Measurements from ENCODE around the gene XIRP1. TPM values are rescaled to one million over a fixed set of nuclear protein-coding genes. Genes with fewer than 3 reads are reported as not detected.

The XIRP1 gene
- total RNA-seq, 4 donors from 2014 or later: 0.18 to 0.19 TPM; not detected in 2

DNA sequence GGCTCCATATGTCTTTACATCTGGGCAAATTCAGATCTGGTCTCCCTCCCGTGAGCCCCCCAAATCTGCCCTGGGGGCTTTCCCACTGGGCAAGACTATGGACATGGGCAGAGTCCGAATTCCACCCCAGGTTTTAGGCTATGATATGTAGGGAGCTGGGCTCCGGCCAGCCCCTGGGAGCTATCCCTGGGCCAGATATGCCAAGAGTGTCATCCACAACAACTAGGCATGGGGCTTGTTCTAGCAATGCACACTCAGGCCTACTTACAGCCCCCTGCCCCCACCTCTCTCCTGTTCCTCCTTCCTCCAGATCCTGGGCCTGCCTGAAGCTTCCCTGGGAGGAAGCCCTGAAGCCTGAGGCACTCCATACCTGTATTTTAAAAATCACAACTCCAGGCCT, 622 bp downstream of the XIRP1 start:
- peaks cover 0 to 8% (median 0%) of the 10 kb centered on the region in 3 donors for H3K4me1 ChIP-seq
- H3K36me3 ChIP-seq: no peaks in the 10 kb centered on the region
- no peak overlapping the region for H3K4me3 ChIP-seq
- WGBS, 2 donors: 80% methylated on average over 3 of the region's 3 CpGs; no CpG with 5 or more reads in 1 of the 2 donors
- no peaks in the 10 kb centered on the region for H3K9me3 ChIP-seq
- no peak for DNase-seq
- peaks cover 0 to 6% (median 0%) of the 10 kb centered on the region in 4 donors for H3K27me3 ChIP-seq
- TF ChIP-seq POLR2A (IDR thresholded peaks at IDR 0.05): no peak
- TF ChIP-seq, protein P1, sequence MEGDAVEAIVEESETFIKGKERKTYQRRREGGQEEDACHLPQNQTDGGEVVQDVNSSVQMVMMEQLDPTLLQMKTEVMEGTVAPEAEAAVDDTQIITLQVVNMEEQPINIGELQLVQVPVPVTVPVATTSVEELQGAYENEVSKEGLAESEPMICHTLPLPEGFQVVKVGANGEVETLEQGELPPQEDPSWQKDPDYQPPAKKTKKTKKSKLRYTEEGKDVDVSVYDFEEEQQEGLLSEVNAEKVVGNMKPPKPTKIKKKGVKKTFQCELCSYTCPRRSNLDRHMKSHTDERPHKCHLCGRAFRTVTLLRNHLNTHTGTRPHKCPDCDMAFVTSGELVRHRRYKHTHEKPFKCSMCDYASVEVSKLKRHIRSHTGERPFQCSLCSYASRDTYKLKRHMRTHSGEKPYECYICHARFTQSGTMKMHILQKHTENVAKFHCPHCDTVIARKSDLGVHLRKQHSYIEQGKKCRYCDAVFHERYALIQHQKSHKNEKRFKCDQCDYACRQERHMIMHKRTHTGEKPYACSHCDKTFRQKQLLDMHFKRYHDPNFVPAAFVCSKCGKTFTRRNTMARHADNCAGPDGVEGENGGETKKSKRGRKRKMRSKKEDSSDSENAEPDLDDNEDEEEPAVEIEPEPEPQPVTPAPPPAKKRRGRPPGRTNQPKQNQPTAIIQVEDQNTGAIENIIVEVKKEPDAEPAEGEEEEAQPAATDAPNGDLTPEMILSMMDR (IDR thresholded peaks at IDR 0.05): no peak
- intact Hi-C loops (cut with DNase I): loop anchor here (5.0 kb wide), 1 partner anchor 101 kb away; no protein-coding TSS in a partner anchor
- H3K27ac ChIP-seq: no peak overlapping the region

DNA sequence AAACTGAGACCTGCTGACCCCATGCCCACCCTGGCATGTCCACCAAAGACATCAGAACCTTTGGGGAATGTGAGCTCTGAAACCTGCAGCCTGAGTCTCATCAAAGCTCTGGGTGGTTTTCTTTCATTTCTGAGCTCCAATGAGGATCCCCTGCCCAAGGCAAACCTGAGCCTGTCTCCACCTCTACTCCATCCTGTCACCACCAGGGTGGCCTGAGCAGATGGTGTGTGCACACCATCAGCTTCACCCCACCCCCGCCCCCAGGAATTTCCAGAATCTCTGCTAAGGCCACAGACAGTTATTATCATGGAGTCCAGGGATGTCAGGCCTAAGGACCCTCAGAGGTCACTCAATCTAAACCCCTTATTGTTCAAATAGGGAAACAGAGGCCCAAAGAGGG, 1.3 kb downstream of the XIRP1 start:
- TF ChIP-seq, protein P1 (IDR thresholded peaks at IDR 0.05): no peak
- TF ChIP-seq POLR2A (IDR thresholded peaks at IDR 0.05): no peak
- no peak for DNase-seq
- intact Hi-C loops (cut with DNase I): loop anchor here (5.0 kb wide), 1 partner anchor 101 kb away; no protein-coding TSS in a partner anchor
- H3K27me3 ChIP-seq: no peaks in the 10 kb centered on the region
- no peaks in the 10 kb centered on the region for H3K36me3 ChIP-seq
- H3K4me1 ChIP-seq: peaks cover 0 to 14% (median 0%) of the 10 kb centered on the region in 3 donors
- H3K9me3 ChIP-seq: no peaks in the 10 kb centered on the region
- 100% methylated on average over 1 of the region's 1 CpG; no CpG with 5 or more reads in 1 of the 2 donors for WGBS, 2 donors
- H3K27ac ChIP-seq: no peak overlapping the region
- H3K4me3 ChIP-seq: no peak overlapping the region

DNA sequence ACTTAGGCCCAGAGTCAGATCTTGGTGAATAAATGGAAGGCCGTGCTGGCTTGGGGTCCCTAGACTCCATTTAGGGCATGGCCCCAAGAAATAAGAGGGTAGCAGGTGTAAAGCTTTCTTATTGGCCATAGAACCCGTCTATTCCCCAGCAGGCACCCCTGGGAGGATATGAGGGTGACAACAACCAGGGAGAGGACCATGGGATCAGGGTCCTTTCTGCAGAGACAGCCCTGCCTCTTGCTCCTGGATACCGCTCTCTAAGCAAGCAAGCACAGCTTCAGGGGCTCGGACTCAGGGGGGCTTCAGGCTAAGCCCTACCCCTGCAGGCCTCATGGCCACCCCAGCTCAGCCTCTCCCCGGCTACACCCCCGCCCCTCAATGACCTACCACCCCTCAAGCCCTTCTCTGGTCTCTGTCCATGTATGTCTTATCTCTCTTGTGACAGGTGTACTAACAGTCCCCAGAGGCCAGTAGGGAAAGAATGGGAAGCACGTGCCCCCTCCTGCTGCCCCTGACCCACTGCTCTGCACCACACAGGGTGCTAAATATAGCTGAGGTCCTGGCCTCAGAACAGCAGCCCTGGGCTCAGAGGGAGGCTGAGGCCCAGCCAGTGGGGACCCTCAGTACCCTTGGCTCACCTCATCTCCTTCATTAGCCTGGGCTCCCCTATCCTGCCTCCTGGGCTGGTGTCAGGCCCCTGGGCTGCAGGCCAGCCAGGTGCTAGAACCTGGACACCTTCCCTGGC, 1.9 kb downstream of the XIRP1 start:
- WGBS, 2 donors: 52 to 67% methylated on average over 3 to 5 of the region's 7 CpGs
- Histone ChIP-seq H3K27ac (no peak overlapping the region), H3K4me1 (peaks cover 0 to 20% (median 0%) of the 10 kb centered on the region in 3 donors), H3K4me3 (no peak overlapping the region), H3K9me3 (no peaks in the 10 kb centered on the region), H3K36me3 (no peaks in the 10 kb centered on the region), H3K27me3 (no peaks in the 10 kb centered on the region)
- TF ChIP-seq, protein P1 (IDR thresholded peaks at IDR 0.05): no peak
- TF ChIP-seq POLR2A (IDR thresholded peaks at IDR 0.05): no peak
- DNase-seq: no peak
- intact Hi-C loops (cut with DNase I): loop anchor here (5.0 kb wide), 1 partner anchor 102 kb away; no protein-coding TSS in a partner anchor

DNA sequence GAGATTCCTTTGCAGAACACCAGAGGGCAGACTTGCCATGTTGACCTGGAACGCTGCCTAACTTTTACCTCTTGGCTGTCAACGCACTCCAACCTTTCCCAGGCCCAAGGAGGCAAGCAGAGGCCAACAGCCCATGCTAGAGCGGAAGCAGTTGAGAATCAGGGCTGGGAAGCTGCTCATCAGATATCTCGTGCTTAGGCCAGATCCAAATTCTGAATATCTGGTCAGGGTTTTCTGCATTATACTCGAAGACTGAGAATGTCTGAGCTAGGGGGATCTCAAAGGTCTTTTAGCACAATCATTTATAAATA, 2.5 kb downstream of the XIRP1 start:
- WGBS, 2 donors: 51 to 75% methylated on average over 2 to 4 of the region's 5 CpGs
- Histone ChIP-seq H3K9me3 (no peaks in the 10 kb centered on the region), H3K27me3 (no peaks in the 10 kb centered on the region), H3K27ac (no peak overlapping the region), H3K36me3 (no peaks in the 10 kb centered on the region), H3K4me1 (peaks cover 0 to 20% (median 0%) of the 10 kb centered on the region in 3 donors), H3K4me3 (no peak overlapping the region)
- DNase-seq: no peak
- intact Hi-C loops (cut with DNase I): loop anchor here (5.0 kb wide), 1 partner anchor 102 kb away; no protein-coding TSS in a partner anchor
- TF ChIP-seq POLR2A (IDR thresholded peaks at IDR 0.05): no peak
- TF ChIP-seq, protein P1 (IDR thresholded peaks at IDR 0.05): peak; percentile 48 to 83 (median 76)

DNA sequence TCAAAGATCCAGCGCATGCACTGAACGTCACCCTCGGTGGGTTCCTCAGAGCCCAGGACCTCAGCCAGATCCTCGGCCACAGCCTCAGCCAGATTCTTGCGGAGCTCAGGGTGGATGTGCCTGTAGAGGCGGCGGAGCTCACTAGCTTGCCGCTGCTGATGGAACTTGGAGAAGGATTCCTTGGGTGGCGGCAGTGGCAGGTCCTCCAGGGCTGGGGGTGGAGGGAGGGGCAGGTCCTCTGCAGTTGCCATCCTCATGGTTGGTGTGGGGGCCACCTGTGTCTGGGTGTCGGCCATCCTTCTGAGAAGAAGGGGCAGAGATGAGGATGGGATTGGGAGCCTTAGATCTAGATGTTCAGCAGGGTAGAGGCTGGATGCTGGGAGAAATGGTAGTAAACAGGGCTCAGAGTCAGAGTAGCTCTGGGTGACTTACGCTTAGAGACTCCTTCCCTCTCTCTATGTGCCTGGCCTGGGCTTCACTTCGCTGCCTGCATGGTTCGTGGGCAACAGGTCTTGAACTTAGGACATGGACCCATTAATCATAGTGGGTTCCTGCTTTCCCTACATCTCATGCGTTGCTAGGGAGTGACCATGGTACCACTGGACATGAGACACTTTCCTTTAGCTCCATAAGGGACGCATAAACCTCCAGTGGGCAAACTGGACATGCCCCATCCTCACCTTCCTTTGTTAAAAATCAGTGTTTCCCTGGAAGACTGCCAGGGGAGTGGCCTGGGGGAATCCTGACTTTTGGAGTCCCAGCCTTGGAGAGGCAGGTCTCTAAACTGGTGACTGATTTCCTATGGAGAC, 3.0 kb downstream of the XIRP1 start:
- DNase-seq: no peak
- H3K27ac ChIP-seq: no peak overlapping the region
- no peaks in the 10 kb centered on the region for H3K9me3 ChIP-seq
- intact Hi-C loops (cut with DNase I): no loop called here
- H3K36me3 ChIP-seq: no peaks in the 10 kb centered on the region
- WGBS, 2 donors: 73 to 78% methylated on average over 6 to 13 of the region's 15 CpGs
- no peaks in the 10 kb centered on the region for H3K27me3 ChIP-seq
- TF ChIP-seq, protein P1 (IDR thresholded peaks at IDR 0.05): no peak
- no peak for TF ChIP-seq POLR2A (IDR thresholded peaks at IDR 0.05)
- H3K4me3 ChIP-seq: no peak overlapping the region
- H3K4me1 ChIP-seq: peaks cover 0 to 20% (median 0%) of the 10 kb centered on the region in 3 donors

Data from esophagus squamous epithelium (tissue), 5 donors.